HG02571 (cell line): ENCODE measurements around the gene MYBBP1A.

ENCODE experiments used
- ATAC-seq: cut with Tn5 transposase; IDR thresholded peaks from one replicate; pipeline ENCODE4 v1.9.1; 2021; ENCODE audit warnings: mild to moderate bottlenecking, moderate library complexity; ENCODE audit not compliant: unreplicated experiment

MYBBP1A gene

DNA sequence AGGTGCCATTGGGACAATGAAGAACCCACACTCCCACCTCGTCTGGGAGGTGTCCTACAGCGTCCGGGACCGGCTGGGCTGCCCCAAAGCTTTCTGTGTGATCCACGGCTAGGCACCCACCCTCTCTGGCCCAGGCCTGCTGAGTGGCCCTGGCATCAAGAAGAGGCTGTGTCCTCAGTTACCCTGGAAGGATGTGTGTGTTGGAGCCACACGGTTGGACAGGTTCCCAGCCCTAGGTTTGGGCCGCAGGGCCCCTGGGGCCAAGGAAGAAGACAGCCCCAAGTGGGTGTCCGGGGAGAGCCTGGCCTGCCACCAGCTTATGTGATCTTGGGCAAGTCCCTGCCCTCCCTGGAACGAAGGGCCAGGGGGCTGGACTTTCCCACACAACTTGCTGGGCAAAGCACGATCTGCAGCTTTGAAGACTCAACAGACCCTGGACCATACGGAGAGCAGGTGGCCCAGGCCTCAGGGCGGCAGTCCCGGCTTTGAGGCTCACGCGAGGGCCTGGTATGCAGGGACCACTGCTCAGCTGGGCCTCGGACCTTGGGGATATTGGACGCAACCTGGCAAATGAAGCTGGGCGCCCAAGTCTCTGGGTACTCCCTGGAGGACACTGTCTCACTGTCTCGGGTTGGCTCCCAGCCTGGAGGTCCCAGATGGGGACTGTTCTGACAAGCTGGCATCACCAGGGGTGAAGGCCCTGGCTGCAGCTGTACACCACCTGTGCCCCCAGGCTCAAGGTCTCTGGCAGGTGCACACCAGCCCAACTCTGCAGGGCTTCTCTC lies 17.5 kb downstream of the MYBBP1A start:
- no peak for ATAC-seq

DNA sequence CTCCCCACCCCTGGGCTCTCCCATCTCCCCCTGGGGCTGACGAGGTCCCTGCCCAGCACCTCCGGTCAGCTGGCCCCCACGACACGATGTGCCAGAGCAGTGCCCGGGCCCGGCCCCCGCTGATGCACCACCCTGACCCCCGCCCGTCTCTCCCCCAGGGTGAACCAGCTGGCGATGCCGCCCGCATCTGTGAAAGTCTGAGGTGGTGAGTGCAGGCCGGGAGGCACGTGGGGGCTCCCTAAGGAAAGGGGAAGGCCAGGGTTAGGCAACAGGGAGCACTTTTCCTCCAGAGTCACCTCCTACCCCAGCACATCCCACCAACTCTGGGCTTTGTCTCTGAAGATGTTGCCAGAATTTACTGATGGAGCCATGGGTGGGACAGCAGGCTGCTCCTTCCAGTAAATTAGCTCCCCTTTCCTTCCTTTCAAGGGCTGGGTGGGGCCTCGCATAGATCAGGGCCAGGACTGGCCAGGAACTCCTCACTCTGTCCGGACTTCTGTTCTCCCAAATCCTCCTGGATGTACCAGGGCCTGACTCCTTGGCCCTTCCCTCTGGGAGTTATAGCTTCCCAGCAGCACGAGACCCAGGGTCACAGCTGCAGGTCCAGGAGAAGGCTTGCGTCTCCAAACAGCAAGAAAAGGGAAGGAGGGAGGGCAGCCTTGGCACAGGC lies 18.3 kb downstream of the MYBBP1A start:
- no peak for ATAC-seq

DNA sequence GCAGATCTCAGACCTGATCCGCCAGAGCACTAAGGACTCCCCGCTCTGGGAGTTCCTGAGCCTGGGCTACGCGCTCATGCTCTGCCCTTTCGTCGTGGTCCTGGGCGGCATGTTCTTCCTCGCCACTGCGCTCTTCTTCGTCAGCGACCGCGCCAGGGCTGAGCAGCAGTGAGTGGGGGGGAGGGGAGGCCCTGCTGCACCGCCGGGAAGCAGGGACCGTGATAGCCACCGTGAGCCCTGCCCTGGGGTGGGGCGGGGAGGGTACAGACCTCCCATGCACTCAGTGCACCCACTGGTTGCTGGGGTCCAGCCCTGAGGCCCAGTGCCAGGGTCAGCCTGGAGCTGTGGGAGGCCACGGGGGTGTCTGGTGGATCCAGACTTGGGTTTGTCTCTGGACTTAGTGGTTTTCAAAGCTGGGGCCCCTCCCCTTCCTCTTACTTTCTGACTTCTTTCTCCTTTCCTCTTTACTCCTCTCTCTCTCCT lies 18.9 kb downstream of the MYBBP1A start:
- ATAC-seq: no peak

DNA sequence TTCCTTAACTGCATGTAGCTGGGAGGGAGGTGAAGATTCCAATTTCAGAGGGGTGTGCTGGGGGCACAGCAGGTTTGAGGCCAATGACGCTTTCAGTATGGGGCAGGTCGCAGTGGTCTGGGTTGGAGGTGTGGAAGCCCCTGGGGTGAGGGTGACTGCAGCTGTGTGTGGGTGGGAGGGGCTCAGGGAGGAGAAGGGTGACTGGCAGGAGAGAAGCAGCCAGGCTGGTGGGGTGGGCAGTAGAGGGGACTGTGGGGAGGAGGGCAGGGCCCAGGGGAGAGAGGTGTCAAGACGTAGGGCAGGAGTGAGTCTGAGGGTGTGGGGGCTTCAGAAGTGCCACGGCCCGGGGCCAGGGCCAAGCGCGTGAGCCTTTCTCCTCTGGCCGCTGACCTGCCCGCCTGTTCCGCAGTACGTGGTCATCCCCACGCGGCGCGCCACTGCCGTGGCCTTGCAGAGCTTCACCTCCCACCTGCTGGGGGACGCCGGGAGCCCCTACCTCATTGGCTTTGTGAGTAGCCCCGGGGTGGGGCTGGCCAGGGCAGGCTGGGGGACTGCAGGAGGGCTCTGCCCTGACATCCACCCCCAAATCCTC lies 19.4 kb downstream of the MYBBP1A start:
- ATAC-seq: no peak

DNA sequence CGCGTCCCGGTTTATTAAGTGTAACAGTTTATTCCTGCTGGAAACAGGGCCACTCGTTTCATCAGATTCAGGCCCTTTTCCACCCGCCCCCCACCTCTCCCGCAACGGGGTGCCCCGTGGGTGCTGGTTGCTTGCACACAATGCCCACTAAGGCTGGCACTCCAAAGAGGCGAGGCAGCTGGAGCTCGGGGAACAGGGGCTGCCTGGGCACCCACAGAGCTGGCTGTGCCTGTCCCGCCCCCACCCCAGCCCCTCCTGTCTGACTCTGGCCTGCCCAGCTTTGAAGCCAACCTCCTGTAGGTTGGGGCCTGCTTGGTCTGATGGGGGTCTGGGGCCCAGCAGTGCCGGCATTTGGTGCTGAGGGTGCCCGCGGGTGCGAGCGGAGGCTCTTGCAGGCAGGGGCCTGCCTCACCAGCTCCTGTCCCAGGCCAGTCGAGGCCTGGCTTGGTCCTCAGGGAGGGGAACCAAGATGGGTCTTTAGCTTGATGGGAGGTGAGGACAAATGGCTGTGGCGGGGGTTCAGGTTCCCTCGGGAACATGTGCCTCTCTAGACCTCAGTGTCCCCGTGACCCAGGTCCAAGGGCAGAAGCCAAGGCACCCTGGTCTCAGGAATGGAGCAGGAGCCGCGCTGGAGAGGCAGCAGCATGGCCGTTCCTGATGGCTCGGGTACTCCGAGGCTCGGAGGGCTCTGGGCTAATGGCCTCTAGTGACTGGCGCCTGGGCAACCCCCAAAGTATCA lies 20.1 kb downstream of the MYBBP1A start:
- no peak for ATAC-seq

DNA sequence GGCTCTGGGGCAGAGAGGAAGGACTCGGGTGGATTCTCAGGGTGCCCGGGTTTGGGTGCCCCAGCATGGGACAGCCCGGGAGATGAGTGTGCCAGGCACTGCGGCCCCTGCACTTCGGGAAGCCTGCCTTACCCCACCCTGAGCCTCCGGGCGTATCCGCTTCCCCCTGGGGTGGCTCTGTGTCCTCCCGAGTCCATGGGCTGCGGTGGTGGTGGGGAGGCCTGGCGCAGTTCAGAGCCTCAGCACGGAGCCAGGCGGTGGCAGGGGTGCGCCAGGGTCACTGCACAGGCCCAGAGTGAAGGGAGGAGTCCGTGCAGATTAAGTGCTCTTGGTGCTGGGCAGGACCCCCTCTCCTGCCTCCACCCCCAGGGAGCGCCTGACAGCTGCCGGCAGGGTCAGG lies 20.7 kb downstream of the MYBBP1A start:
- no peak for ATAC-seq

DNA sequence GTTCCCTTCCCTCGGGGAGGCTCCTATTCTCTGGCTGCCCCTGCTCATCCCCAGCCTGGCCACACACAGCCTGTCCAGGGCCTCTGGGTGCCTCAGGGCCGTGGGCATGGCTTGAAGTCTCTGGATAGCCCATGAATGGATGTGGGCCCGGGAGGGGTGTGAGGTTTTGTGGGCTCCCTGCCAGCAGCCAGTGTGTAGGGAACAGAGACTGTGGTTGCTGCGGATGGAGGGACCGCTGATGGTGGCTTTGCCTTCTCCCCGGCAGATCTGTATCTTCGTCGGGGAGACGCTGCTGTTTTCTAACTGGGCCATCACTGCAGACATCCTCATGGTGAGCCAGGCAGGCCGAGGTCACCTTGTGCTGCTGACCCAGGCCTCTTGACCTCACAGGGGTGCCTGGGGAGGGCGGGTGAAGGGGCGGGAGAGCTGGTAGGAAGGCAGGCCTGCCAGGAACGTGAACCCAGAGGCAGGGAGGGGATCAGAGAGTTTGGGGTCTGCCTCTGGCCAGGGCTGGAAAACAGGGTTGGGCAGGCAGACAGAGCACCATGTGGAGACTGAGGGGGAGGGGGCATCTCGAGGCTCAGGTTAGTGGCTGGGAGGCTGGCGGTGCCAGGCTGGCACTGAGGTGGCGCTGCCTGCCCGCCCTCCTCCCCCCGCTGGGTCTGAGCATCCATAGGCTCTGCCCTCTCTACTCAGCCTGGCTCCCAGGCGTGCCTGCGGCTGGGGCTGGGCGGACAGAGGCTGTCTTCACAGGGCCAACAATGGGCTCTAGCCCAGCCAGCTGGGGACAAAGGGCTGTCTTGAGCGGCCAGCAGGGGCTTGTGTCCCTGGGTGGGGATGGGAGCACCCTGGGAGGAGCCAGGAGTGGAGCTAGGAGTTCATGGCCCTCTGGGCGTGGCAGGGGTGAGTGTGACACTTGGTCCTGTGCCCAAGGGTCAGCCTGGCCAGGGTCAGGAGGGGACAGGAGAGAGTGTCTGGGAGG lies 21.4 kb downstream of the MYBBP1A start:
- ATAC-seq: no peak

DNA sequence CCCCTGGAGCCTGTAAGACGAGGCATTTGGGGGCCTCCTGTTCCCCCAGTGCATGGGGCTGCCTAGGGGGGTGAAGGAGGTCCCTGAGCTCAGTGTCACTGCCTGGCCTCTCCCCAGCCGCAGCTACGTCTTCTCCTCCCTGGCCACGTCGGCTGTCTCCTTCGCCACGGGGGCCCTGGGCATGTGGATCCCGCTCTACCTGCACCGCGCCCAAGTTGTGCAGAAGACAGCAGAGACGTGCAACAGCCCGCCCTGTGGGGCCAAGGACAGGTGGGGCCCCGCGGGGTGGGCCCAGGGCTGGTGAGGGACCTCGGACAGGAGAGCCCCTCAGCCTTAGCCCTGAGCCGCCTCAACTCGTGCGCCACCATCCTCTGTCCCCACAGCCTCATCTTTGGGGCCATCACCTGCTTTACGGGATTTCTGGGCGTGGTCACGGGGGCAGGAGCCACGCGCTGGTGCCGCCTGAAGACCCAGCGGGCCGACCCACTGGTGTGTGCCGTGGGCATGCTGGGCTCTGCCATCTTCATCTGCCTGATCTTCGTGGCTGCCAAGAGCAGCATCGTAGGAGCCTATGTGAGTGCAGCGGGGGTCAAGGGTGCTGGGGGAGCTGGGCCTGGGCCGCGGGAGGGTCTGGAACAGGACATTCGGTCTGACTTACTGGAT lies 22.2 kb downstream of the MYBBP1A start:
- no peak for ATAC-seq

DNA sequence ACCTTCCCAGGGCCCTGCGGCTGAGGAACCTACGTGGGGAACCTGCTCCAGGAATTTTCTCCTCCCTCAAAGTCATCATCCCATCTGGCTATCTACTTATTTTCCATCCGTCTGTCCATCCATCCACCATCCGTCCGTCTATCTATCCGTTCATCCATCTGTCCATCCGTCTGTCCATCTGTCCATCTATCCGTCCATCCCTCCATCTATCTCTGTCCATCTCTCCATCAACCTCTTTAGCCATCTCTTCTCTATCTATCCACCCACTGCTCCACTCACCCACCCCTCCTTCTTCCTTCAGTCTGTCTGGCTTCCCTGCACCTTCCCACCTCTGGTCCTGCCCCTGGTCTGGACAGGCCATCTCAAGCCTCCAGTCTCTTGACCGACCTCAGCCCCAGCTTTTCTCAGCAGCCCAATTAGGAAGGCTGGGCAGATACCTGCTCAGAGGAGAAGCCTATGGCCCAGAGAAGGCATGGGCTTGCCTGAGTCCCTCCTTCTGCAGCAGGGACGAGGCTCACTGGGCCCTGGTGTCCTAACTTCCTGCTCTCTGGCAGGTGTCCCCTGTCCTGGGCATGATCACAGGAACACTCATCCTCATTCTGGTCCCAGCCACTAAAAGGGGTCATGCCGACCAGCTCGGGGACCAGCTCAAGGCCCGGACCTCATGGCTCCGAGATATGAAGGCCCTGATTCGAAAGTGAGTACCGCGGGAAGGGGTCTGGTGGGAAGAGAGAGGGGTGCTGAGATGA lies 23.0 kb downstream of the MYBBP1A start:
- no peak for ATAC-seq

DNA sequence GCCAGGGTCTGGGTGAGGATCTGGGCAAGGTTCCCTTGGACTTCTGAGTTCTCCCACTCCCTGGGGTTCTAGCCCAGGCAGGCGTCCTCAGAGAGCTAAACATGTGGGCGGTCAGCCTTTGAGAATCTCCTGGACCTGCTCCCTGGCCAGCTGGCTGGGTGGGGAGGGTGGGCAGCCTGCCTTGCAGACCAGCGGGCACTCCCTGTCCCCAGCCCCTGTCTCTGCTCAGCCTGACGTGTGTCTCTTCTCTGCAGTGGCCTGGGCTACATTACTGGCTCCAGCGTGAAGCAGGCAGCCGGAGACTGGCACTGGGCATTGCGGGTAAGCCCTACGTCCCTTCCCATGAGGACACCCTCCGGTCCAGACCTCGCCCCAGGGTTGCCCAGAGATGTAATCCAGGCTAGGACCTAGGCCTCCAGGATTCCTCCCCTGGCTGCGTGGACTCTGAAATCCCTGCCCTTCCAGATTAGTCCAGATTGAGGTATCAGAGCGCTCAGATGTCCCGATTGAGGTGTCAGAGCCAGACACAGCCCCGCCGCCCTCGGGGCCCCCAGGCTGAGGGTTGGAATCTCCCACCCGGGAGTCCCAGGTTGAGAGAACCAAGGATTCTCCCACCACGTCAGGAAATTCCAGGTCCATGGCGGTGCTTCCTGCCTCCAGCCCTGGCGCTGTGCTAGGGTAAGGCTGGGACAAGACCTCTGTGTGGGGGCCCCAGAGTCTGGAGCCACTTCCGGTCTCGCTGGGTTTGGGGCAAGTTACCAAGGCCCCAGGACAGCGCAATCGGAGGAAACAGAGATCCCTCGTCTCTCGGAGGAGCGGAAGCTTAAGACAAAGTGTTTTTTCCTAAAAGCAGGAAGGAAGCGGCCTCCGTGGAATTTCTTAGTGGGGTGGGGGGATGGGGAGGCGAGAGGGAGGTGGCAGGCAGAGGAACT lies 24.1 kb downstream of the MYBBP1A start:
- no peak for ATAC-seq

DNA sequence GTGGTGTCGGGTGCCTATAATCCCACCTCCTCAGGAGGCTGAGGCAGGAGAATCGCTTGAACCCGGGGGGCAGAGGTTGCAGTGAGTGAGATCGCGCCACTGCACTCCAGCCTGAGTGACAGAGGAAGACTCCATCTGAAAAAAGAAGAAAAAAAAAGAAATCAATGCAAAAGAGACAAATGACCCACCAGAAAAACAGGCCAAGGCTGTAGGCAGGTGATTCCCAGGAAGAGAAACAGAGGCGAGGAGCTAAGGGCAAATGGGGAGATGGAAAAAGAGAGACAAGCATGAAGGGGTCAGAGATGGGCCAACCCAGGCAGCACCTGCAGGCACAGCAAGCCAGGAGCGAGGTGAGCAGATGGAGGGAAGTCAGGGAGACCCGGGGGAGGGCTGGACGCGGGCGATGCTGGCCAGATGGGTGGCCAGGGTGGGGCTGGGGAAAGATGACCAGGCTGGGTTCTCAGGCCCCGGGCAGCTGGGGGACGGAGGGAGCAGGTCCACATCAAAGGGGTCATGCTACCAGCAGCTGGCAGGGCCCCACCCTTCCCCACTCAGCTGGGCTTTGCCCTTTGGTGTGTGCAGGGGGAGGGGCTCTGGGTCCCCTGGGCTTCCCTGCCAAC lies 25.5 kb downstream of the MYBBP1A start:
- no peak for ATAC-seq

DNA sequence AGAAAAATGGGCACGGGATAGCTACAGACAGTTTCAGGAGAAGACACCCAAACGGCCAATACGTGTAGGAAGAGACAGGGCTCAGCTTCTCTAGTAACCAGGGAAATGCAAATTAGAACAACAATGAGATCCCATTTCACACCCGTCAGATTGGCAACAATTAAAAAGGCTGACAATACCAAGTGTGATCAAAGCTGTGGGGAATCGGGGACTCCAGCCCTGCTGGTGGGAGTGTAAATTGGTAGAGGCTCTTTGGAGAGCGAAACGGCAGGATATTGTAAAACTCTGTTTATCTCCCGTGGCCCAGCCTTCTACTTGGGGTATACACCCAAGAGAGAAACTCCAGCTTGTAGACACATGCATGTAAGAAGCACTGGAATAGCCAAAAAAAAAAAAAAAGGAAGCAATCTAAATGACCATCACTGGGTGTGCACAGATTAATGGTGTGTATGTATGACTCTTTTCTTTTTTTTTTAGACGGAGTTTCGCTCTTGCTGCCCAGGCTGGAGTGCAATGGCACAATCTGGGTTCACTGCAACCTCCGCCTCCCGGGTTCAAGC lies 27.5 kb downstream of the MYBBP1A start:
- no peak for ATAC-seq

DNA sequence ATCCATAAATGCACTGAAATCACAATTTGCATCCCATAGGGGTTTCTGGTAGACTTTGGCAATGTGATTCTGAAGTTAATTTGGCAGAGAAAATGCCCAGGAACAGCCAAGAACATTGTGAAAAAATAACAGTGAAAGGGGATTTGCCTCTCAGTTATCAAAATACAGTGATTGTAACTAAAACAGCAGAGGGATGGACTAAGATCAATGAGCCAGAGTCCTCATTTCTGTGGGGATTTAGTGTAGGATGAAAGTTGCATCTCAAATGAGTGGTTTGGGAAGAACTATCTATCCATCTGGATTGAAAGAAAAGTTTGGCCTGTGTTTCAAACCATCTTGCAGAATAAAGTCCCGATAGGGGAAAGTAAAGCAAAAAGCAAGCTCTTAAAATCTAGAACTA lies 28.1 kb downstream of the MYBBP1A start:
- no peak for ATAC-seq

DNA sequence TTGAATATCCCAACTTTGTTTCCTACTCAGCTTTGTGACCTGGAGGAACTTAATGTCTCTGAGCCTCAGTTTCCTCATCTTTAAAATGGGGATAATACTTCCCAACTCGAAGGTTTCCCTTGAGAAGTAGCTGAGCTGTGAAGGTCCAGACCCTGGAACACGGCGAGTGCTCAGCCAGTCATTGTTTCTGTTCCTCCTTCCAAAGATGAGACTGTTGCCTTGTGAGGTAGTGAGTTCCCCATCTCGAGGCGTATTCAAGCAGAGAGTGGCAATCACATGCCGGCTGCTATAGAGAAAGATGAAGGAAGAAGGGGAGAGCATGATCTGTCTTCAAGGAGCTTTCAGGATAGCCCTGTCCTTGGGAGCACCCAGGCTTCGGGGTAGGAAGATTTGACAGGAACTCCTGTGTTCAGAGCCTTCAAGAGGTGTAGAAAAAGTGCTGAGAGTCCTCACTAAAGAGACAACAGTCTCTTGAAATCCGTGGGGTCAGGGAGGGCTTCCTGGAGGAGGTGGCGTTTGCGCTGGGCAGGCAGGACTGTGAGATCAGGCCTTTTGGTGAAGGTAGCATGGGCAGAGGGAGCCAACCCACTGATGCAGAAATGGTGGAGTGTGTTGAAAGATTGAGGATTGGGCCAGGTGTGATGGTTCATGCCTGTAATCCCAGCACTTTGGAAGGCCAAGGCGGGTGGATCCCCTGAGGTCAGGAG lies 29.3 kb downstream of the MYBBP1A start:
- no peak for ATAC-seq

DNA sequence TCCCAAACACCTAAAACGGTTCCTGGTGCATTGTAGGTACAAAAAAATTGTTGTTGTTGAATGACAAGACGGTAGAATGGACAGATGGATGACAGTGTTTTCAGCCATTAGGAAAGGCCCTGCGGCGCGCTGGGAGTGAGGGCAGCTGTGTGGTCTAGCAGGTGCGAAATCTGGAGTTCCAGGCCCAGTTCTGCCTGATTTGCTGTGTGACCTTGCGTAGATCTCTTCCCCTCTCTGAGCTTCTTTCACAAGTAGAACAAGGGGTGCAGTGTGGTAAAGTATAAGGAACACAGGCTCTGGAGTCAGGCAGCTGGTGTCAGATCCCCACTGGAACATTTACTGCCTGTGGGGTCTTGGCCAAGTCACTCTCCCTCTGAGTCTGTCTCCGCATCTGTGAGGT lies 31.2 kb downstream of the MYBBP1A start:
- ATAC-seq: no peak

DNA sequence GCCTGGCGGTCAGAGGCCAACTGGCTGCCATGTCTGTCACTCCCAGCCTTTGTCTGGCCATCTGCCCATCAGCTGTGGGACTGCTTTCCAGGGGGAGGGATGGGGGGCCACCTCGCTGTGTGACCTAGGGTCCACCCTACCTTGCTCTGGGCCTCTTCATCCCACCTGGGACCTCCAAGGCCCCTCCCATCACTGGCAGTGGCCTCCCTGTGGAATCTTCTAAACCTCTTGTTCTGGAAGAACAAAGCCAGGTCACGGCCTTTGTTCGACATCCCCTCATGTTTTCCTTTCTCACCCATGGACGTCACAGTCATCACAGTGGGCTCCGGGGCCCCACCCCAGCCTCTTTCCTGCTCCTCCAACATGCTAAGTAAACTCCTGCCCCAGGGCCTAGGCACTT lies 32.5 kb downstream of the MYBBP1A start:
- ATAC-seq: no peak
